Right lobe of liver (tissue), 4 donors: Measurements from ENCODE around the gene SYT9.

Experiments used
- CTCF ChIP-seq, 4 donors: fragments of 200-600 bp in 3 of 4; fragments of 450-650 bp in 1 of 4; IDR thresholded peaks; one replicate each; pipeline versions ENCODE4 v1.5.1 to v1.8.0; 2016 to 2022; ENCODE audit warnings: antibody characterized with exemption in 4 of 4, mild to moderate bottlenecking in 2 of 4
- POLR2A ChIP-seq: fragments of 450-650 bp; IDR thresholded peaks from one replicate; pipeline ENCODE4 v1.6.1; 2017; ENCODE audit warnings: antibody characterized with exemption, mild to moderate bottlenecking
- donor health status: DM: no; HTN: no; CAD: no.
- donor health status: DM: no; HTN: no; CAD: no.
- donor health status: DM: no; HTN: yes; CAD: no.

- TF ChIP-seq CTCF (IDR thresholded peaks at IDR 0.05) (no peak), POLR2A (no peak)
Observed at GRCh38 chr11:7286178-7286577, 34.5 kb downstream of the SYT9 start.
